ENCODE data around the gene SNX6. TPM values are rescaled to one million over a fixed set of nuclear protein-coding genes. Genes with fewer than 3 reads are reported as not detected.

The SNX6 gene
- total and polyA plus RNA-seq, 2 donors (not counting 3 experiments of a cell fraction or from before 2014, with no cell fraction given): 95.1 to 120 TPM

DNA sequence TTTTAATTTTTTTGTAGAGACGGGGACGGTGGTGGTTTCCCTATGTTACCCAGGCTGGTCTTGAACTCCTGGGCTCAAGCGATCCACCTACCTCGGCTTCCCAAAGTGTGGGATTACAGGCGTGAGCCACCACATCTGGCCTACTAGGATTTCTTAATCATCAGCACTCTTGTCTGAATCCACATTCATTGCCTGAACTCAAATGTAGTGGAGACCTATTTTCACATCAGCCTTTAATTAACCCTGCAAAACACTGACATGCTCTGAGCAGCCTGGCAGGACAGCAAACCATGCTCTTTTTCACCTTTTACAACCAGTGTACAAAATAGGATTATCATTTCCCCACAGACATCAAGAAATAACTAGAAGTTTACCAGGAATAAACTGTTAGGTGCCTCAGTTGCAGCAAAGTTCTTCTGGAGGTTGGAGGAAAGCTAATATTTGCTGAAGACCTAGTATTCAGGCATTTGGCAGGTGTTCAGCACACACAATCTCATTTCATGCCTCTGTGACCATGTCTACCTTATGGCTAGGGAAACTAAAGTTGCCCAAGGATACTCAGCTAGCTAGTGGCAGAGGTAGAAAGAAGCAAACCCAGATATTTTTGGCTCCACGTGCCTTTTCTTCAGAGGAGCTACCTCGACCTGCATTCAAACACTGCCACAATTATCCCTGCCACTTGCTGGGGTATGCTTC lies 46.7 kb upstream of the SNX6 start:
- Histone ChIP-seq H3K4me2 (ENCODE audit: insufficient read depth, low read length) (no peak overlapping the region), H3K4me1 (ENCODE audit: control insufficient read depth, extremely low read depth, insufficient read depth, low read length) (peaks cover 12% of the 10 kb centered on the region), H4K20me1 (replicated peaks; ENCODE audit: control insufficient read depth, extremely low read depth, insufficient read depth, low read length) (no peaks in the 10 kb centered on the region), H2AFZ (ENCODE audit: low read depth, low read length) (peak overlapping the region; percentile 15), H3K9ac (replicated peaks; ENCODE audit: extremely low read depth, insufficient read depth, low read length) (no peak overlapping the region), H3K36me3 (ENCODE audit: control insufficient read depth in 2 of 2, extremely low read depth in 1 of 2, insufficient read depth in 2 of 2, low read length in 2 of 2) (no peaks in the 10 kb centered on the region), H3K27ac (ENCODE audit: insufficient read depth, low read depth, low read length) (no peak overlapping the region), H3K9me1 (replicated peaks; ENCODE audit: control insufficient read depth, extremely low read depth, insufficient read depth, low read length) (no peaks in the 10 kb centered on the region), H3K4me3 (replicated peaks in 1 of 3; ENCODE audit: insufficient read depth in 1 of 3, low read depth in 1 of 3, low read length in 3 of 3) (no peak overlapping the region), H3K9me3 (replicated peaks; ENCODE audit: control insufficient read depth, insufficient read depth, low read length) (no peaks in the 10 kb centered on the region), H3K79me2 (ENCODE audit: control insufficient read depth, insufficient read depth, low read length) (no peaks in the 10 kb centered on the region), H3K27me3 (ENCODE audit: control insufficient read depth in 2 of 2, insufficient read depth in 2 of 2, low read length in 2 of 2) (no peaks in the 10 kb centered on the region)
- FAIRE-seq (no peak), DNase-seq (ENCODE audit: low read depth, low spot score) (no peak)
- intact Hi-C loops (cut with micrococcal nuclease): loop anchor here (10.0 kb wide), 1 partner anchor 108 kb away; no protein-coding TSS in a partner anchor
- dilution Hi-C loops (cut with MboI; ENCODE audit: extremely low pct_ligation_motif_present, low sequenced_read_pairs): no loop called here
- BruUV-seq (replicated peaks): no TSS peak
- TF ChIP-seq MYC (IDR thresholded peaks at IDR 0.05; ENCODE audit: low read depth, low read length): no peak
- TF ChIP-seq FOS (IDR thresholded peaks at IDR 0.05; ENCODE audit: borderline replicate concordance, insufficient read depth, low read length): no peak
- no peak for TF ChIP-seq JUN (IDR thresholded peaks at IDR 0.05; ENCODE audit: borderline replicate concordance, insufficient read depth, insufficient read length, low read depth)
- TF ChIP-seq GATA2 (IDR thresholded peaks at IDR 0.05; ENCODE audit: insufficient read depth, insufficient read length, low read depth, low read length): no peak
- TF ChIP-seq POLR2A (IDR thresholded peaks at IDR 0.05; ENCODE audit: low read depth, low read length): no peak
- no peak for TF ChIP-seq MAX (IDR thresholded peaks at IDR 0.05; ENCODE audit: insufficient read depth, insufficient read length)
- TF ChIP-seq EZH2 (IDR thresholded peaks at IDR 0.05; ENCODE audit: borderline replicate concordance, low read depth, low read length, severe bottlenecking): no peak
- TF ChIP-seq CTCF (IDR thresholded peaks at IDR 0.05; ENCODE audit: extremely low read depth in 1 of 2, insufficient read depth in 1 of 2, low read depth in 1 of 2, low read length in 2 of 2): no peak
- TF ChIP-seq POLR2AphosphoS5 (IDR thresholded peaks at IDR 0.05; ENCODE audit: insufficient read depth, low read depth, low read length): no peak
- ChIA-PET POLR2A (no interaction called here), CTCF (interaction anchor here (1.2 to 1.5 kb wide), 3 partner anchors 16 to 46 kb away, joined by 3 to 5 read pairs (median 4); partner anchors contain the start of gene CFL2)

Data from endothelial cell of umbilical vein (primary cell).